ENCODE measurements around the gene GALNT13. TPM values are rescaled to one million over a fixed set of nuclear protein-coding genes. Genes with fewer than 3 reads are reported as not detected.

Gene GALNT13
- total and polyA plus RNA-seq, 3 donors from 2014 or later = 0.55 to 2.2 (median 0.92) TPM

DNA sequence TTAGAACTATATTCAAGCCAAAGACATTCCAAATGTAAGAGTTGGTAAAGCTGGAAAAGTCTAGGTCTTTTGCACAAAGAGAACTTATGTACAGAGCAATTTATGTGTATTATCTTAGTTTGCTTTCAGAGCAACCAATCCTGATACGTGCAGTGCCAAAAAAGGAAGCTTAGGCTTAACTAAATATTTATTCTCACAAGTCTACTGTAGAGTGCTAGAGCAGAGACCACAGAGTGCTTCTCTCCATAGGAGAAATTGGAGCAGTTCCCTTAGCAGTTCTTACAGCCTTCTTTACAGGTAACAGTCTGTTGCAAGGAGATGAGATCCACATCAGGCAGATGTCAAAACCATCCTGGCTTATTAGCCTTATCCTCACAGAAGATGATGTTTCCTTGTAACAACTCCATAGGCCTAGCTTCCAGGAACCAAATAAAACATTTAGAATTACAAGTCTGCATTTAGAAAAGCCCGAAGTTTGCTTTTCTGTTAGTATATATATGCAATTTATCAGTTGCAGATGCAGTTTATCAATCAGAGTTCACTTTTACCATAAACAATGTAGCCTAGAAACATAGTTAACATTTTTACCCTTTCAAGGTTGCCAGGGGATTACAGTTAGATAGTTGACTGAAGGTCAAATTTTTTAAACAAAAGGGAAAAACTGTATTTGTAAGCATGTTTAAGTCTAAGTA is 576.2 kb downstream of the GALNT13 start:
- WGBS, 2 donors = 50 to 54% methylated on average over 2 of the region's 2 CpGs
- no peaks in the 10 kb centered on the region for H3K9me3 ChIP-seq
- no peak for TF ChIP-seq POLR2A (IDR thresholded peaks at IDR 0.05)
- TF ChIP-seq, protein P1, sequence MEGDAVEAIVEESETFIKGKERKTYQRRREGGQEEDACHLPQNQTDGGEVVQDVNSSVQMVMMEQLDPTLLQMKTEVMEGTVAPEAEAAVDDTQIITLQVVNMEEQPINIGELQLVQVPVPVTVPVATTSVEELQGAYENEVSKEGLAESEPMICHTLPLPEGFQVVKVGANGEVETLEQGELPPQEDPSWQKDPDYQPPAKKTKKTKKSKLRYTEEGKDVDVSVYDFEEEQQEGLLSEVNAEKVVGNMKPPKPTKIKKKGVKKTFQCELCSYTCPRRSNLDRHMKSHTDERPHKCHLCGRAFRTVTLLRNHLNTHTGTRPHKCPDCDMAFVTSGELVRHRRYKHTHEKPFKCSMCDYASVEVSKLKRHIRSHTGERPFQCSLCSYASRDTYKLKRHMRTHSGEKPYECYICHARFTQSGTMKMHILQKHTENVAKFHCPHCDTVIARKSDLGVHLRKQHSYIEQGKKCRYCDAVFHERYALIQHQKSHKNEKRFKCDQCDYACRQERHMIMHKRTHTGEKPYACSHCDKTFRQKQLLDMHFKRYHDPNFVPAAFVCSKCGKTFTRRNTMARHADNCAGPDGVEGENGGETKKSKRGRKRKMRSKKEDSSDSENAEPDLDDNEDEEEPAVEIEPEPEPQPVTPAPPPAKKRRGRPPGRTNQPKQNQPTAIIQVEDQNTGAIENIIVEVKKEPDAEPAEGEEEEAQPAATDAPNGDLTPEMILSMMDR (IDR thresholded peaks at IDR 0.05) = no peak

DNA sequence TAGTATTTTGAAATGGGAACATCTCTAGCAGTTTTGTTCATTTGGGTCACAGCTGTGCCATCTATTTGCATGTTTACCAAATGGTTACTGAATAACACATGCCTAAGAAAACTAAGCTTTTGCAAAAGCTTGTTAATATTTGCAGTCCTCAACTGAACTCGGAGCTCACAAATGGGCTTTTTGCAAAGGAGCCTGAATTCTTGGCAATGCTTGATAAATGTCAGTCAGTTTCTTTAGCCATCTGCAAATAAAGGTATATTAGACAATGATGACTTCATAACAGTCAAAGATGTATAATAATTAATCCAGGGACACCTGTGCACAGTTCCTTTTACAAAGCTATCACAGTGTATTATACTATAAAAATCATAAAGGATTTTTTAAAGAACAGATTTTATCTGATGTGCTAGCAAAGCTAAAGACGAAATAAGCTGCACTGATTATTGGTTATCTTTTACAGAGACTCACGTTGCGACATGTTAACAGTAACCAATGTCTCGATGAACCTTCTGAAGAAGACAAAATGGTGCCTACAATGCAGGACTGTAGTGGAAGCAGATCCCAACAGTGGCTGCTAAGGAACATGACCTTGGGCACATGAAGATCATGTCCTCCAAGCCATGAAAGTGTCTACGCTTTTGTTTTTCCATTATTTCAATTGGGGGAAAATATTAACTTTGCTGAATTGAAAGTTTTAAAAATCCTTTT is 578.4 kb downstream of the GALNT13 start:
- TF ChIP-seq, protein P1 (IDR thresholded peaks at IDR 0.05) = no peak
- TF ChIP-seq POLR2A (IDR thresholded peaks at IDR 0.05) = no peak
- peaks cover 4% of the 10 kb centered on the region for H3K4me1 ChIP-seq
- H3K9me3 ChIP-seq = no peaks in the 10 kb centered on the region
- intact Hi-C loops (cut with DNase I; ENCODE audit: low total_unique reads) = no loop called here
- H3K36me3 ChIP-seq (ENCODE audit: low read depth, missing control alignments) = no peaks in the 10 kb centered on the region
- H3K27me3 ChIP-seq = no peaks in the 10 kb centered on the region
- WGBS, 2 donors = 67 to 70% methylated on average over 6 of the region's 6 CpGs
- no peak overlapping the region for H3K4me3 ChIP-seq
- no peak overlapping the region for H3K27ac ChIP-seq
- no peak for DNase-seq

More for the DNA sequence above, 576.2 kb downstream of the GALNT13 start:
- DNase-seq = no peak
- no peaks in the 10 kb centered on the region for H3K27me3 ChIP-seq
- H3K27ac ChIP-seq = no peak overlapping the region
- no peaks in the 10 kb centered on the region for H3K36me3 ChIP-seq (ENCODE audit: low read depth, missing control alignments)
- peaks cover 4% of the 10 kb centered on the region for H3K4me1 ChIP-seq
- intact Hi-C loops (cut with DNase I; ENCODE audit: low total_unique reads) = no loop called here
- H3K4me3 ChIP-seq = no peak overlapping the region

DNA sequence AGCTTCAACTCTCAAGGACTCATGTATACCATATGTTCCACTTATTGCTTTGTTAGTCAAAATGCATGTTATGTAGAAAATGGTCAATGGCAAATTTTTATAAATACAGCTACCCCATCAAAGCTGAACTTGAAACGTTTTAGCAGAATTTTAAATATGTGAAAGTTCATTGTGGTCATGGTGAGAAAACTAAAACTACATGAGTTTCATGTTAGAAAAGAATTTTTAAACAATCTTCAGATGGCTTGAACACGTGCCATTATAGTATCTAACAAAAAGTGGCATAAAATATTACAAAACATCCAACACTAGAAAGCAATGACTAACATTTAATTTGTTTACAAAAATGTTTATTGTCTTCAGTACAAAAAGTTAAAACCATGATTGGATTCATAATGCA is 580.7 kb downstream of the GALNT13 start:
- Histone ChIP-seq H3K9me3 (no peaks in the 10 kb centered on the region), H3K36me3 (ENCODE audit: low read depth, missing control alignments) (no peaks in the 10 kb centered on the region), H3K4me3 (no peak overlapping the region), H3K27me3 (no peaks in the 10 kb centered on the region), H3K27ac (no peak overlapping the region), H3K4me1 (peaks cover 4% of the 10 kb centered on the region)
- DNase-seq = no peak
- TF ChIP-seq, protein P1 (IDR thresholded peaks at IDR 0.05) = no peak
- TF ChIP-seq POLR2A (IDR thresholded peaks at IDR 0.05) = no peak
- intact Hi-C loops (cut with DNase I; ENCODE audit: low total_unique reads) = no loop called here
- 54 to 71% methylated on average over 2 of the region's 2 CpGs for WGBS, 2 donors

DNA sequence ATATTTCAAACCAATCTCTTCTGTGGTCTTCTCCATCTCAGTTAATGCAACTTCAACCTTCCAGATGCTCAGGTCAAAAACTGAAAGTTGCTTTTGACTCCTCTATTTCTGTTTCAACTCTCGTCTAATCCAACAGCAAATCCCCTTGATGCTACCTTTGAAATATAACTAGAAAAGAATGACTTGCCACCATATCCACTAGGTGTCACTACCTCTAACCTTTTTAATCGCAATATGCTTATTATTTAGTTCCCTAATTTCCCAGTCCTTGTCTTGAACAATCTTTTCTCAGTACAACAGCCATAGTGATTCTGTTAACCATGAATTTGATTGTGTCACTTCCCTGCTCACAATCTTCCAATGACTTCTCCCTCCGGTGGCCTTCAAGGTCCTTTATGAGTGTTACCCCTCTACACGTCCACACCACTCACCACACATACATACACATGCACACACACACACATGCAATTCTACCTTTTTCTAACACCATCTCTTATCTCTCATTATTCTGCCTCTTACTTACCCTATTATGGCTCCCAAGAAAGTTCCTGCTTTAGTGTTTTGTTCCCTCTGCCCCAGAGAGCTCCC is 581.3 kb downstream of the GALNT13 start:
- Histone ChIP-seq H3K27me3 (no peaks in the 10 kb centered on the region), H3K36me3 (ENCODE audit: low read depth, missing control alignments) (no peaks in the 10 kb centered on the region), H3K4me3 (no peak overlapping the region), H3K4me1 (peaks cover 2% of the 10 kb centered on the region), H3K9me3 (no peaks in the 10 kb centered on the region), H3K27ac (no peak overlapping the region)
- TF ChIP-seq POLR2A (IDR thresholded peaks at IDR 0.05) = no peak
- TF ChIP-seq, protein P1 (IDR thresholded peaks at IDR 0.05) = peak in 1 of 3 experiments; percentile 27
- 74 to 77% methylated on average over 4 of the region's 4 CpGs for WGBS, 2 donors
- no peak for DNase-seq
- intact Hi-C loops (cut with DNase I; ENCODE audit: low total_unique reads) = no loop called here

All from testis (tissue), 3 donors.